ENCODE data around the gene ADAM12.

GRCh38 chr10:126290232-126290631, 98.0 kb downstream of the ADAM12 start:
- TF ChIP-seq, protein P1, sequence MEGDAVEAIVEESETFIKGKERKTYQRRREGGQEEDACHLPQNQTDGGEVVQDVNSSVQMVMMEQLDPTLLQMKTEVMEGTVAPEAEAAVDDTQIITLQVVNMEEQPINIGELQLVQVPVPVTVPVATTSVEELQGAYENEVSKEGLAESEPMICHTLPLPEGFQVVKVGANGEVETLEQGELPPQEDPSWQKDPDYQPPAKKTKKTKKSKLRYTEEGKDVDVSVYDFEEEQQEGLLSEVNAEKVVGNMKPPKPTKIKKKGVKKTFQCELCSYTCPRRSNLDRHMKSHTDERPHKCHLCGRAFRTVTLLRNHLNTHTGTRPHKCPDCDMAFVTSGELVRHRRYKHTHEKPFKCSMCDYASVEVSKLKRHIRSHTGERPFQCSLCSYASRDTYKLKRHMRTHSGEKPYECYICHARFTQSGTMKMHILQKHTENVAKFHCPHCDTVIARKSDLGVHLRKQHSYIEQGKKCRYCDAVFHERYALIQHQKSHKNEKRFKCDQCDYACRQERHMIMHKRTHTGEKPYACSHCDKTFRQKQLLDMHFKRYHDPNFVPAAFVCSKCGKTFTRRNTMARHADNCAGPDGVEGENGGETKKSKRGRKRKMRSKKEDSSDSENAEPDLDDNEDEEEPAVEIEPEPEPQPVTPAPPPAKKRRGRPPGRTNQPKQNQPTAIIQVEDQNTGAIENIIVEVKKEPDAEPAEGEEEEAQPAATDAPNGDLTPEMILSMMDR (IDR thresholded peaks at IDR 0.05; ENCODE audit: low read length), result no peak
- TF ChIP-seq EZH2 (optimal IDR thresholded peaks at IDR 0.05; ENCODE audit: low read depth, low read length), result no peak
